Fibroblast of villous mesenchyme (primary cell): ENCODE results near the gene DTD1. TPM values are rescaled to one million over a fixed set of nuclear protein-coding genes. Genes with fewer than 3 reads are reported as not detected.
A peak's percentile ranks its signal among the peaks of the same experiment; 100 is the strongest.

Experiments
- DNase-seq: peaks from one replicate; pipeline ENCODE4 v3.0.0-alpha.2; 2010; ENCODE audit warnings: low read depth
- H3K4me3 ChIP-seq: 2 replicates; pipeline ENCODE4 v1.5.1; 2011; ENCODE audit warnings: low read depth, mild to moderate bottlenecking, low read length
- CTCF ChIP-seq: IDR thresholded peaks from 2 replicates; pipeline ENCODE4 v1.5.1; 2012; ENCODE audit warnings: low read depth, mild to moderate bottlenecking, low read length; ENCODE audit not compliant: insufficient read depth
- total RNA-seq: library from RNA; depleted of rRNA; stranded (reverse); fragments of >200 nt; gene quantifications from 2 replicates; pipeline ENCODE4 v1.2.3, GENCODE V29; 2012

Gene DTD1
- total RNA-seq, 1 donor, result 47.1 TPM

- no peak overlapping the region for H3K4me3 ChIP-seq
- TF ChIP-seq CTCF, result no peak
- no peak for DNase-seq
Observed at GRCh38 chr20:18665135-18665534, 77.3 kb downstream of the DTD1 start.

GRCh38 chr20:18666803-18667415, 79.1 kb downstream of the DTD1 start:
- H3K4me3 ChIP-seq, result no peak overlapping the region
- no peak for TF ChIP-seq CTCF
- DNase-seq, result no peak

GRCh38 chr20:18669241-18670019, 81.6 kb downstream of the DTD1 start:
- peak; percentile 11 for DNase-seq
- no peak for TF ChIP-seq CTCF
- no peak overlapping the region for H3K4me3 ChIP-seq

GRCh38 chr20:18671203-18671710, 83.4 kb downstream of the DTD1 start:
- DNase-seq, result no peak
- TF ChIP-seq CTCF, result no peak
- H3K4me3 ChIP-seq, result no peak overlapping the region

GRCh38 chr20:18672834-18673233, 85.0 kb downstream of the DTD1 start:
- H3K4me3 ChIP-seq, result no peak overlapping the region
- TF ChIP-seq CTCF, result no peak
- DNase-seq, result no peak

GRCh38 chr20:18676396-18676795, 88.5 kb downstream of the DTD1 start:
- no peak overlapping the region for H3K4me3 ChIP-seq
- TF ChIP-seq CTCF, result no peak
- no peak for DNase-seq
